ENCODE results near the gene FOXO1. TPM values are rescaled to one million over a fixed set of nuclear protein-coding genes. Genes with fewer than 3 reads are reported as not detected.

FOXO1 gene
- total RNA-seq, 4 donors from 2014 or later = 9.1 to 42.3 (median 14.2) TPM

GRCh38 chr13:40518481-40518882 lies 148.0 kb downstream of the FOXO1 start:
- intact Hi-C loops (cut with DNase I) = no loop called here
- DNase-seq = no peak
- Histone ChIP-seq H3K4me1 (no peaks in the 10 kb centered on the region), H3K27ac (no peak overlapping the region), H3K27me3 (no peaks in the 10 kb centered on the region), H3K4me3 (no peak overlapping the region), H3K9me3 (no peaks in the 10 kb centered on the region), H3K36me3 (no peaks in the 10 kb centered on the region)
- 20 to 37% methylated on average over 1 to 4 of the region's 4 CpGs for WGBS, 2 donors
- TF ChIP-seq CTCF (IDR thresholded peaks at IDR 0.05) = no peak
- no peak for TF ChIP-seq POLR2A (IDR thresholded peaks at IDR 0.05)

- intact Hi-C loops (cut with DNase I) = no loop called here
- no peak overlapping the region for H3K27ac ChIP-seq
- no peak for DNase-seq
- H3K27me3 ChIP-seq = no peaks in the 10 kb centered on the region
- H3K9me3 ChIP-seq = no peaks in the 10 kb centered on the region
- H3K36me3 ChIP-seq = no peaks in the 10 kb centered on the region
- WGBS, 2 donors = 84 to 85% methylated on average over 8 of the region's 8 CpGs
- no peak overlapping the region for H3K4me3 ChIP-seq
- TF ChIP-seq POLR2A (IDR thresholded peaks at IDR 0.05) = no peak
- TF ChIP-seq CTCF (IDR thresholded peaks at IDR 0.05) = no peak
- no peaks in the 10 kb centered on the region for H3K4me1 ChIP-seq
These were observed 148.7 kb downstream of the FOXO1 start for GRCh38 chr13:40517486-40518480.

- H3K36me3 ChIP-seq = no peaks in the 10 kb centered on the region
- DNase-seq = no peak
- intact Hi-C loops (cut with DNase I) = no loop called here
- H3K27ac ChIP-seq = no peak overlapping the region
- TF ChIP-seq POLR2A (IDR thresholded peaks at IDR 0.05) (no peak), CTCF (IDR thresholded peaks at IDR 0.05) (no peak)
- WGBS, 2 donors = 92 to 100% methylated on average over 1 of the region's 1 CpG
- H3K27me3 ChIP-seq = no peaks in the 10 kb centered on the region
- no peak overlapping the region for H3K4me3 ChIP-seq
- H3K4me1 ChIP-seq = no peaks in the 10 kb centered on the region
- H3K9me3 ChIP-seq = no peaks in the 10 kb centered on the region
These were observed 150.7 kb downstream of the FOXO1 start for GRCh38 chr13:40515702-40516101.

GRCh38 chr13:40514802-40515201 lies 151.6 kb downstream of the FOXO1 start:
- Histone ChIP-seq H3K36me3 (no peaks in the 10 kb centered on the region), H3K9me3 (no peaks in the 10 kb centered on the region), H3K4me3 (no peak overlapping the region), H3K27me3 (no peaks in the 10 kb centered on the region), H3K27ac (no peak overlapping the region), H3K4me1 (no peaks in the 10 kb centered on the region)
- intact Hi-C loops (cut with DNase I) = no loop called here
- no peak for TF ChIP-seq CTCF (IDR thresholded peaks at IDR 0.05)
- TF ChIP-seq POLR2A (IDR thresholded peaks at IDR 0.05) = no peak
- WGBS, 2 donors = 69 to 78% methylated on average over 2 of the region's 2 CpGs
- DNase-seq = no peak

- no peak for DNase-seq
- 88 to 90% methylated on average over 2 of the region's 2 CpGs for WGBS, 2 donors
- no peaks in the 10 kb centered on the region for H3K27me3 ChIP-seq
- TF ChIP-seq POLR2A (IDR thresholded peaks at IDR 0.05) (no peak), CTCF (IDR thresholded peaks at IDR 0.05) (no peak)
- no peaks in the 10 kb centered on the region for H3K36me3 ChIP-seq
- peaks cover 0 to 16% (median 5%) of the 10 kb centered on the region in 3 donors for H3K4me1 ChIP-seq
- no peaks in the 10 kb centered on the region for H3K9me3 ChIP-seq
- intact Hi-C loops (cut with DNase I) = no loop called here
- no peak overlapping the region for H3K4me3 ChIP-seq
- no peak overlapping the region for H3K27ac ChIP-seq
These were observed 156.6 kb downstream of the FOXO1 start for GRCh38 chr13:40509876-40510275.

Measured in esophagus squamous epithelium (tissue), 5 donors.